GM12878 (cell line): ENCODE results near the gene SOD2. TPM values are rescaled to one million over a fixed set of nuclear protein-coding genes. Genes with fewer than 3 reads are reported as not detected.
A peak's percentile ranks its signal among the peaks of the same experiment; 100 is the strongest.

Source experiments
- ATAC-seq: fragments of 200-7000 bp; cut with Tn5 transposase; 3 replicates; pipeline ENCODE4 v1.9.1; 2020; ENCODE audit warnings: mild to moderate bottlenecking, moderate library complexity
- BruUV-seq: library from RNA; stranded (reverse); fragments of 400-500 nt; replicated peaks from 2 replicates; lab custom pipeline; 2021; lab: Mats Ljungman, UMichigan
- CTCF ChIA-PET: fragments of 300-600 bp; sonication (Branson Sonifier 250); formaldehyde crosslinking; extraction: SDS; loops from one replicate; lab custom pipeline; 2021; ENCODE audit warnings: inconsistent platforms; lab: Yijun Ruan, JAX
- POLR2A ChIA-PET: fragments of 350-600 bp; formaldehyde crosslinking; extraction: SDS; loops from one replicate; lab custom pipeline; 2021; ENCODE audit warnings: inconsistent platforms; lab: Charles Lee
- RAD21 ChIA-PET: fragments of 300-600 bp; sonication (Branson Sonifier 250); formaldehyde crosslinking; loops from one replicate; lab custom pipeline; 2023; ENCODE audit warnings: antibody characterized with exemption; ENCODE audit not compliant: unreplicated experiment; lab: Charles Lee
- SMC1A ChIA-PET: fragments of 300-600 bp; sonication (Branson Sonifier 250); formaldehyde crosslinking; loops from one replicate; lab custom pipeline; 2023; ENCODE audit not compliant: unreplicated experiment, uncharacterized antibody; lab: Charles Lee
- DNase-seq: peaks from one replicate; pipeline ENCODE4 v3.0.0-alpha.2; 2011; ENCODE audit warnings: low read depth, low spot score
- FAIRE-seq: peaks from 3 replicates; lab custom pipeline; 2011; peaks lifted over from hg19 to GRCh38; lab: Jason Lieb, UNC
- H2AFZ ChIP-seq: 2 replicates; pipeline ENCODE4 v1.6.0; 2011; ENCODE audit warnings: low read depth, low read length, control low read depth; ENCODE audit not compliant: control insufficient read depth
- H3K27ac ChIP-seq: 2 replicates; pipeline ENCODE4 v1.5.1; 2011; ENCODE audit warnings: control low read depth; ENCODE audit not compliant: control insufficient read depth, insufficient read depth
- H3K27me3 ChIP-seq, 2 experiments: replicated peaks in 1 of 2; 2 replicates each; pipeline versions ENCODE4 v1.6.0 to v1.6.1; 2011; ENCODE audit warnings: low read length in 1 of 2; ENCODE audit not compliant: control insufficient read depth in 2 of 2, insufficient read depth in 2 of 2
- H3K36me3 ChIP-seq, 2 experiments: 2 replicates each; pipeline ENCODE4 v1.5.1; 2011; ENCODE audit warnings: low read length in 1 of 2; ENCODE audit not compliant: control insufficient read depth in 2 of 2, insufficient read depth in 2 of 2
- H3K4me1 ChIP-seq: 2 replicates; pipeline ENCODE4 v1.6.1; 2011; ENCODE audit warnings: mild to moderate bottlenecking, low read length, moderate library complexity, mixed read lengths; ENCODE audit not compliant: control insufficient read depth, insufficient read depth
- H3K4me2 ChIP-seq: 2 replicates; pipeline ENCODE4 v1.6.0; 2011; ENCODE audit warnings: control low read depth; ENCODE audit not compliant: control insufficient read depth, insufficient read depth
- H3K4me3 ChIP-seq: fragments of 200-600 bp; sonication (generic); 2 replicates; pipeline ENCODE4 v1.5.1; 2016
- H3K79me2 ChIP-seq: 2 replicates; pipeline ENCODE4 v1.6.0; 2011; ENCODE audit warnings: low read length; ENCODE audit not compliant: control insufficient read depth, insufficient read depth
- H3K9ac ChIP-seq: 2 replicates; pipeline ENCODE4 v1.8.0; 2011; ENCODE audit warnings: low read length, control low read depth, mixed read lengths; ENCODE audit not compliant: control insufficient read depth, insufficient read depth
- H3K9me3 ChIP-seq: replicated peaks from 3 replicates; pipeline ENCODE4 v1.5.1; 2011; ENCODE audit warnings: mild to moderate bottlenecking, low read length; ENCODE audit not compliant: control insufficient read depth, insufficient read depth
- H4K20me1 ChIP-seq: 2 replicates; pipeline ENCODE4 v1.6.0; 2011; ENCODE audit not compliant: control insufficient read depth, insufficient read depth
- ASH2L ChIP-seq: fragments of 300-600, 200-600 bp; sonication (generic); IDR thresholded peaks from 2 replicates; pipeline ENCODE4 v1.6.1; 2017; ENCODE audit warnings: low read depth, mild to moderate bottlenecking, borderline replicate concordance
- BCL11A ChIP-seq: IDR thresholded peaks from 2 replicates; pipeline ENCODE4 v1.6.1; 2011; ENCODE audit warnings: low read depth, low read length
- DPF2 ChIP-seq: fragments of 450-650 bp; IDR thresholded peaks from 2 replicates; pipeline ENCODE4 v1.6.1; 2017; ENCODE audit warnings: mild to moderate bottlenecking
- EGR1 ChIP-seq, 2 experiments: IDR thresholded peaks; 1 replicate in 1 of 2; 2 replicates in 1 of 2; pipeline ENCODE4 v1.6.1; 2011 to 2012; ENCODE audit warnings: low read depth in 2 of 2, low read length in 2 of 2, borderline replicate concordance in 1 of 2, mild to moderate bottlenecking in 1 of 2, moderate library complexity in 1 of 2
- ESRRA ChIP-seq: IDR thresholded peaks from 2 replicates; pipeline ENCODE4 v1.6.1; 2012; ENCODE audit warnings: mild to moderate bottlenecking, low read length, improper control_type of control experiment
- HCFC1 ChIP-seq: fragments of 150-350 bp; IDR thresholded peaks from 2 replicates; pipeline ENCODE4 v1.6.1; 2014; ENCODE audit warnings: low read length
- IKZF1 ChIP-seq: fragments of 450-650 bp; conservative IDR thresholded peaks from 2 replicates; pipeline ENCODE4 v1.6.1; 2017; ENCODE audit warnings: antibody characterized with exemption, mild to moderate bottlenecking
- MEF2B ChIP-seq: fragments of 450-650 bp; IDR thresholded peaks from 2 replicates; pipeline ENCODE4 v1.6.1; 2018; ENCODE audit warnings: mild to moderate bottlenecking, moderate library complexity; ENCODE audit not compliant: partially characterized antibody, poor library complexity, severe bottlenecking
- NKRF ChIP-seq: fragments of 450-650 bp; conservative IDR thresholded peaks from 2 replicates; pipeline ENCODE4 v1.6.1; 2017; ENCODE audit warnings: mild to moderate bottlenecking, moderate library complexity
- NR2C1 ChIP-seq: fragments of 450-650 bp; IDR thresholded peaks from 2 replicates; pipeline ENCODE4 v1.6.1; 2017; ENCODE audit warnings: antibody characterized with exemption, mild to moderate bottlenecking, moderate library complexity
- NR2F1 ChIP-seq: fragments of 450-650 bp; conservative IDR thresholded peaks from 2 replicates; pipeline ENCODE4 v1.6.1; 2017; ENCODE audit warnings: mild to moderate bottlenecking
- POLR2AphosphoS5 ChIP-seq: IDR thresholded peaks from 2 replicates; pipeline ENCODE4 v1.6.1; 2011; ENCODE audit warnings: mild to moderate bottlenecking, low read length, inconsistent platforms
- RB1 ChIP-seq: fragments of 450-650 bp; formaldehyde crosslinking; IDR thresholded peaks from 2 replicates; pipeline ENCODE4 v1.6.1; 2017; ENCODE audit warnings: mild to moderate bottlenecking, borderline replicate concordance
- RELA ChIP-seq: fragments of 450-650 bp; IDR thresholded peaks from 2 replicates; pipeline ENCODE4 v1.8.0; 2014; ENCODE audit warnings: borderline replicate concordance; ENCODE audit not compliant: partially characterized antibody
- SIX5 ChIP-seq: IDR thresholded peaks from 2 replicates; pipeline ENCODE4 v1.6.1; 2011; ENCODE audit warnings: mild to moderate bottlenecking, low read depth, low read length, moderate library complexity; ENCODE audit not compliant: severe bottlenecking
- SRF ChIP-seq, 2 experiments: IDR thresholded peaks; 2 replicates each; pipeline ENCODE4 v1.6.1; 2011; ENCODE audit warnings: low read depth in 2 of 2, low read length in 2 of 2, mild to moderate bottlenecking in 1 of 2, moderate library complexity in 1 of 2
- STAT1 ChIP-seq: fragments of 450-650 bp; conservative IDR thresholded peaks from 2 replicates; pipeline ENCODE4 v1.6.1; 2014; ENCODE audit warnings: antibody characterized with exemption, mild to moderate bottlenecking
- YY1 ChIP-seq: IDR thresholded peaks from 2 replicates; pipeline ENCODE4 v1.6.1; 2011; ENCODE audit warnings: low read depth, mild to moderate bottlenecking, low read length
- ZNF207 ChIP-seq: fragments of 450-650 bp; IDR thresholded peaks from 2 replicates; pipeline ENCODE4 v1.6.1; 2014; ENCODE audit warnings: antibody characterized with exemption, mild to moderate bottlenecking, borderline replicate concordance
- ZNF622 ChIP-seq: fragments of 450-650 bp; IDR thresholded peaks from 2 replicates; pipeline ENCODE4 v1.6.1; 2017; ENCODE audit warnings: mild to moderate bottlenecking, inconsistent platforms
- WGBS: methylation state at CpG from one replicate; pipeline ENCODE4 v1.1.6; 2016; ENCODE audit warnings: low lambda C conversion rate; ENCODE audit not compliant: insufficient replicate concordance, insufficient coverage; ENCODE audit errors: missing lambda C conversion rate; 5-methylcytosine and 5-hydroxymethylcytosine counted together
- in situ Hi-C: fragments of 300-500 bp; cut with MboI; formaldehyde crosslinking; loops from 9 replicates; pipeline ENCODE4 v1.14.3; 2018; ENCODE audit warnings: mixed read lengths
- intact Hi-C: fragments of 100-400 bp; cut with micrococcal nuclease; formaldehyde crosslinking; loops from one replicate; pipeline ENCODE4 v1.14.2; 2022; ENCODE audit not compliant: unreplicated experiment
- polyA plus RNA-seq, 11 experiments: library from polyadenylated mRNA; depleted of rRNA in 4 of 11; unstranded in 6 of 11; stranded (reverse) in 5 of 11; fragments of >200 nt; fragmentation: Nextera tagmentation in 4 of 11; fragmentation: Illumina TruSeq in 1 of 11; extraction: Ambion mirVana in 4 of 11; extraction: Trizol in 1 of 11; gene quantifications; 1 replicate in 1 of 11; 2 replicates in 10 of 11; pipeline versions ENCODE4 v1.2.1 to v1.2.3, GENCODE V29; 2011 to 2016; ENCODE audit warnings: inconsistent platforms in 2 of 11, missing spikeins in 2 of 11, low read depth in 1 of 11
- total RNA-seq, 4 experiments: library from RNA; depleted of rRNA in 3 of 4; stranded (reverse); fragments of >200 nt in 3 of 4; fragmentation: Illumina TruSeq in 1 of 4; extraction: Trizol in 1 of 4; gene quantifications; 2 replicates each; pipeline versions ENCODE4 v1.2.1 to v1.2.3, GENCODE V29; 2013 to 2021
- TF ChIP-seq, protein P1 (sequence below): fragments of 450-650 bp; IDR thresholded peaks from 2 replicates; pipeline ENCODE4 v1.6.1; 2017; ENCODE audit warnings: low read depth, mild to moderate bottlenecking, moderate library complexity

SOD2 gene
- total and polyA plus RNA-seq, 10 of the 15 experiments (the other 5 are each of a cell fraction or from before 2014, with no cell fraction given) = 12.1 to 55.8 (median 39.1) TPM

- Histone ChIP-seq H2AFZ (peak overlapping the region; percentile 39), H3K4me1 (no peaks in the 10 kb centered on the region)
- TF ChIP-seq MEF2B = peak; percentile 20
- TF ChIP-seq ASH2L = peak; percentile 94; the same call in 1 of the 2 replicates
- TF ChIP-seq STAT1 = 0 out of 2 replicates have a peak, but pooled peaks have one; percentile 36
- peak; percentile 25; the same call in 1 of the 2 replicates for TF ChIP-seq NKRF
- TF ChIP-seq YY1 = peak; percentile 35; the same call in 1 of the 2 replicates
- TF ChIP-seq ESRRA = no peak
- TF ChIP-seq RB1 = peak; percentile 76; the same call in 1 of the 2 replicates
- no peak for TF ChIP-seq HCFC1
- TF ChIP-seq, protein P1, sequence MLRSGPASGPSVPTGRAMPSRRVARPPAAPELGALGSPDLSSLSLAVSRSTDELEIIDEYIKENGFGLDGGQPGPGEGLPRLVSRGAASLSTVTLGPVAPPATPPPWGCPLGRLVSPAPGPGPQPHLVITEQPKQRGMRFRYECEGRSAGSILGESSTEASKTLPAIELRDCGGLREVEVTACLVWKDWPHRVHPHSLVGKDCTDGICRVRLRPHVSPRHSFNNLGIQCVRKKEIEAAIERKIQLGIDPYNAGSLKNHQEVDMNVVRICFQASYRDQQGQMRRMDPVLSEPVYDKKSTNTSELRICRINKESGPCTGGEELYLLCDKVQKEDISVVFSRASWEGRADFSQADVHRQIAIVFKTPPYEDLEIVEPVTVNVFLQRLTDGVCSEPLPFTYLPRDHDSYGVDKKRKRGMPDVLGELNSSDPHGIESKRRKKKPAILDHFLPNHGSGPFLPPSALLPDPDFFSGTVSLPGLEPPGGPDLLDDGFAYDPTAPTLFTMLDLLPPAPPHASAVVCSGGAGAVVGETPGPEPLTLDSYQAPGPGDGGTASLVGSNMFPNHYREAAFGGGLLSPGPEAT = 0 out of 2 replicates have a peak, but pooled peaks have one; percentile 14
- TF ChIP-seq SRF (IDR thresholded peaks at IDR 0.05; ENCODE audit: low read depth in 2 of 2, low read length in 2 of 2) = no peak
- TF ChIP-seq NR2F1 = peak; percentile 25
- no peak for TF ChIP-seq SIX5
- peak; percentile 34 for TF ChIP-seq DPF2
- TF ChIP-seq ZNF622 = no peak
- TF ChIP-seq IKZF1 = peak; percentile 10
- peak; percentile 51; the same call in 1 of the 2 replicates for TF ChIP-seq ZNF207
- TF ChIP-seq POLR2AphosphoS5 = 0 out of 2 replicates have a peak, but pooled peaks have one; percentile 13
- TF ChIP-seq EGR1 (IDR thresholded peaks at IDR 0.05; ENCODE audit: borderline replicate concordance in 1 of 2, low read depth in 2 of 2, low read length in 2 of 2) = no peak
- TF ChIP-seq NR2C1 = peak; percentile 58
- TF ChIP-seq BCL11A = no peak
- TF ChIP-seq RELA = no peak
Observed at GRCh38 chr6:159727717-159728445, 34.8 kb upstream of the SOD2 start.

More at GRCh38 chr6:159727717-159728445, 34.8 kb upstream of the SOD2 start:
- DNase-seq (no peak), ATAC-seq (peak; percentile 48), FAIRE-seq (no peak)
- WGBS = under 1% methylated on average over 42 of the region's 44 CpGs
- Histone ChIP-seq H3K79me2 (peaks cover 94% of the 10 kb centered on the region), H3K4me2 (peak overlapping the region; percentile 32), H3K9ac (peak overlapping the region; percentile 94), H3K36me3 (no peaks in the 10 kb centered on the region; a peak in 1 of 4 replicates), H3K9me3 (no peaks in the 10 kb centered on the region; the same call in 2 of the 3 replicates), H3K27me3 (no peaks in the 10 kb centered on the region), H3K4me3 (peak overlapping the region; percentile 81), H3K27ac (peak overlapping the region; percentile 92), H4K20me1 (no peaks in the 10 kb centered on the region)
- RAD21 ChIA-PET = interaction anchor here (1.3 to 5.1 kb wide), 3 partner anchors 34 to 61 kb away, joined by 5 to 52 read pairs (median 8); partner anchors contain the start of genes ACAT2, MRPL18 and TCP1
- CTCF ChIA-PET = interaction anchor here (1.0 to 5.4 kb wide), 6 partner anchors 8 to 125 kb away, joined by 3 to 27 read pairs (median 6); partner anchors contain the start of genes MRPL18 and SOD2
- in situ Hi-C loops = no loop called here
- intact Hi-C loops = loop anchor here (1.0 to 5.0 kb wide), 3 partner anchors 35 to 204 kb away; partner anchors contain the start of genes SOD2 and TCP1
- BruUV-seq = no TSS peak
- POLR2A ChIA-PET = interaction anchor here (0.9 to 6.8 kb wide), 6 partner anchors 10 to 259 kb away, joined by 3 to 85 read pairs (median 5); partner anchors contain the start of genes ACAT2, MRPL18 and TCP1
- SMC1A ChIA-PET = interaction anchor here (1.3 to 11.1 kb wide), 7 partner anchors 10 to 248 kb away, joined by 3 to 108 read pairs (median 12); partner anchors contain the start of genes ACAT2, MRPL18, SOD2 and TCP1
